ENCODE results near the gene CXorf65.

CXorf65 gene

DNA sequence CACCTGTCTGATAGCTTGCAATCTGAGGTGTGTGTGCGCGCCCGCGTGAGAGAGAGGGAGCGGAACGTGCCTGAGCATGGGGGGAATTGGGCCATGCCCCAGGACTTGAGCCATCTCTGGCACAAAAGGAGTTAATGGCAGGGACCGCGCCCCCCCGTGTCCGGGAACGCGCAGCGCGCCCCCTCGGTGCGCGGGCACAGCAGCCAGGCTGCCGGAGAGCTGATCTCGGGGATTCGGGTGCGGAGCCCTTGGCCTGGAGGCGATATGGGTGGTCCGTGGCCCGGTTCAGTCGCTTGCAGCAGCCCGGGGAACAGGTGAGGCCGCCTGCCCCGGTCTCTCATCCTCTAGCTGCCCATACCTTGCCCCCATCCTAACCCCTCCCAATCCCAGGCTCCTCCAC, 38.1 kb upstream of the CXorf65 start, which contains the start of gene NLGN3:
TSS of gene NLGN3 (plus strand) at position 191 of the 400 bp plus-strand sequence. CDS start 2,909 bp downstream, outside the sequence.
- TF ChIP-seq, protein P1, sequence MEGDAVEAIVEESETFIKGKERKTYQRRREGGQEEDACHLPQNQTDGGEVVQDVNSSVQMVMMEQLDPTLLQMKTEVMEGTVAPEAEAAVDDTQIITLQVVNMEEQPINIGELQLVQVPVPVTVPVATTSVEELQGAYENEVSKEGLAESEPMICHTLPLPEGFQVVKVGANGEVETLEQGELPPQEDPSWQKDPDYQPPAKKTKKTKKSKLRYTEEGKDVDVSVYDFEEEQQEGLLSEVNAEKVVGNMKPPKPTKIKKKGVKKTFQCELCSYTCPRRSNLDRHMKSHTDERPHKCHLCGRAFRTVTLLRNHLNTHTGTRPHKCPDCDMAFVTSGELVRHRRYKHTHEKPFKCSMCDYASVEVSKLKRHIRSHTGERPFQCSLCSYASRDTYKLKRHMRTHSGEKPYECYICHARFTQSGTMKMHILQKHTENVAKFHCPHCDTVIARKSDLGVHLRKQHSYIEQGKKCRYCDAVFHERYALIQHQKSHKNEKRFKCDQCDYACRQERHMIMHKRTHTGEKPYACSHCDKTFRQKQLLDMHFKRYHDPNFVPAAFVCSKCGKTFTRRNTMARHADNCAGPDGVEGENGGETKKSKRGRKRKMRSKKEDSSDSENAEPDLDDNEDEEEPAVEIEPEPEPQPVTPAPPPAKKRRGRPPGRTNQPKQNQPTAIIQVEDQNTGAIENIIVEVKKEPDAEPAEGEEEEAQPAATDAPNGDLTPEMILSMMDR (IDR thresholded peaks at IDR 0.05; ENCODE audit: borderline replicate concordance, control extremely low read depth, extremely low read depth, insufficient read depth, missing control alignments), result no peak
- in situ Hi-C loops (cut with MboI; ENCODE audit: low sequenced_read_pairs, unreplicated experiment), result no loop called here
- DNase-seq (ENCODE audit: low spot score), result no peak

DNA sequence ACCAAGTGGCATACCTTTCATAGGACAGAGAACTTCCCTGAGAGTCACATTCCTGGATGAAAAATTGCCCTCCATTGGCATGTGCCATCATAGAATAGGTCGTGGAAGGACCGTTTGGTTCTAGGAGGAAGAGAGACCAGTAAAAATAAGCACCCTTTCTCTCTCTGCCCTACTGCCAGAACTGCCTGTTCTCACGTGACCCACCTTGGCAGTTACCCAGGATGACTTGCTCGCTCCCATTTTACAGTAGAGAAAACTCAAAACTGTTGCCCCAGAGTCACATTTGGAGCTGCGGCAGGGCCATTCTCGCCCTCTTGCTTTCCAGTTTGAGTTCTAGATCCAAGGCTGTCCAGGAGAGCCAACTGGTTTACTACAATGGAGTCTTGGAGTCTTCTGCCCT, 37.0 kb upstream of the CXorf65 start:
- DNase-seq (ENCODE audit: low spot score), result no peak
- TF ChIP-seq, protein P1 (IDR thresholded peaks at IDR 0.05; ENCODE audit: borderline replicate concordance, control extremely low read depth, extremely low read depth, insufficient read depth, missing control alignments), result no peak
- in situ Hi-C loops (cut with MboI; ENCODE audit: low sequenced_read_pairs, unreplicated experiment), result no loop called here

DNA sequence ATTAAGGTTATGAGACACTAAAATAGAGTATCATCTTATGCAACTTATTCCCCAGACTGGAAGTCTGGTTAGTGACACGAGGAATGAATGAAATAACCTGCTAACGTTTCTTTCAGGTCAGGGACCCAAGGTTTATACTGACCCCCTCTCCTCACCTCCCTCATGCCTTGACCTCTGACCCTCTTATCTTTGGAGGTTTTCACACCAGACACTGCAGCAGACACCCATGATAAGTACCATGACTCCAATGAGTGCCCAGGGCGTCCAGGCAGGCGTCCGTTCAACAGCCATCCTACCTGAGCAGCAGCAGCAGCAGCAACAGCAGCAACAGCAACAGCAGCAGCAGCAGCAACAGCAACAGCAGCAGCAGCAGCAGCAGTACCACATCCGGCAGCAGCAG, 33.9 kb upstream of the CXorf65 start:
- in situ Hi-C loops (cut with MboI; ENCODE audit: low sequenced_read_pairs, unreplicated experiment), result no loop called here
- DNase-seq (ENCODE audit: low spot score), result no peak
- TF ChIP-seq, protein P1 (IDR thresholded peaks at IDR 0.05; ENCODE audit: borderline replicate concordance, control extremely low read depth, extremely low read depth, insufficient read depth, missing control alignments), result no peak

DNA sequence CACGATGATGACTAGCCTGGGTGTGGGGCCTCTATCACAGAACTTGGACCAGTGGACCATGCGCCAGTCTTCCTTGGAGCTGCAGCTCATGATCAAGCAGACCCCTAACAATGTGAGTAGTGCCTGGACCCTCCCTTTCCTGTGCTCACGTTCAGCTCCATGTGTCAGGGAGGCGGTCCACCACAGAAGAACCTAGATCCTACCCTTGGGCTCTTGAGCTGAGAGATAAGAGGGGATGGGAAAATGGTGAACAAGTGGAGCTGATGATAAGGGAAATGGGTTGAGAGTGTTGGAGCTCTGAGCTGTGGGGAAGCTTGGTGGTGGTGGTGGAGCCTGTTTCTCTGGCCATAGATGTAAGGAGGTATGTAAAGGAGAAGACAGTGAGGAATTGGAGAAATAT, 25.0 kb upstream of the CXorf65 start:
- TF ChIP-seq, protein P1 (IDR thresholded peaks at IDR 0.05; ENCODE audit: borderline replicate concordance, control extremely low read depth, extremely low read depth, insufficient read depth, missing control alignments), result no peak
- in situ Hi-C loops (cut with MboI; ENCODE audit: low sequenced_read_pairs, unreplicated experiment), result no loop called here
- DNase-seq (ENCODE audit: low spot score), result no peak

DNA sequence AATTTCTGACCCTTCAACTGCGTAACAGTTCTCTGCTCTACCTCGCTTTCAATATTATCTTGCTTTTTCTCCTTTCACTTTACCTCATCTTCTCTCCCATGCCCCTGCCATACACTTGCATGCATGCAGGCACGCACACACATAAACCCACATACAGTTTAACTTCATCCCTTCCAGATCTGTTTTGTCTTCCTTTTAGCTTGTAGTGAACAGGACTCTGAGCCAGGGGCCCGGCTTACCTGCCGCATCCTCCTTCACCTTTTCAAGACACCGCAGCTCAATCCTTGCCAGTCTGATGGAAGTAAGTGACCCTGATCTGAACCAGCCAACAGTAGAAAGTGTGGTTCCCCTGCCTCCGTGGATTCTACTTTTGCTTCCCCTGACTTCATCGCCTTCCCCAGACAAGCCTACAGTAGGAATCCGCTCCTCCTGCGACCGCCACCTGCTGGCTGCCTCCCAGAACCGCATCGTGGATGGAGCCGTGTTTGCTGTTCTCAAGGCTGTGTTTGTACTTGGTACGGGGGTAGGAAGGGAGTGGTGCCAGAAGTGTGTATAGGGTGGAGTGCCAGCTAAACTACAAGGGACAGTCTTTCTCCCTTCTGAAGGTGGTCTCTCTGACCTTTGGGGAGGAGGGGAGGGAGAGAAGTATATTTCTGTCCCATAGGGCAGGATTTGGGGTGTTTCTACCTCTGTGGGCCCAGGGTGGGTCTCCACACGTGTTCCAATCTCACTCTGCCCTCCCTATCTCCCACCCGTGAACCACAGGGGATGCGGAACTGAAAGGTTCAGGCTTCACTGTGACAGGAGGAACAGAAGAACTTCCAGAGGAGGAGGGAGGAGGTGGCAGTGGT, 22.6 kb upstream of the CXorf65 start:
- peak; percentile 75 for DNase-seq (ENCODE audit: low spot score)
- in situ Hi-C loops (cut with MboI; ENCODE audit: low sequenced_read_pairs, unreplicated experiment), result no loop called here
- TF ChIP-seq, protein P1 (IDR thresholded peaks at IDR 0.05; ENCODE audit: borderline replicate concordance, control extremely low read depth, extremely low read depth, insufficient read depth, missing control alignments), result peak; percentile 82

DNA sequence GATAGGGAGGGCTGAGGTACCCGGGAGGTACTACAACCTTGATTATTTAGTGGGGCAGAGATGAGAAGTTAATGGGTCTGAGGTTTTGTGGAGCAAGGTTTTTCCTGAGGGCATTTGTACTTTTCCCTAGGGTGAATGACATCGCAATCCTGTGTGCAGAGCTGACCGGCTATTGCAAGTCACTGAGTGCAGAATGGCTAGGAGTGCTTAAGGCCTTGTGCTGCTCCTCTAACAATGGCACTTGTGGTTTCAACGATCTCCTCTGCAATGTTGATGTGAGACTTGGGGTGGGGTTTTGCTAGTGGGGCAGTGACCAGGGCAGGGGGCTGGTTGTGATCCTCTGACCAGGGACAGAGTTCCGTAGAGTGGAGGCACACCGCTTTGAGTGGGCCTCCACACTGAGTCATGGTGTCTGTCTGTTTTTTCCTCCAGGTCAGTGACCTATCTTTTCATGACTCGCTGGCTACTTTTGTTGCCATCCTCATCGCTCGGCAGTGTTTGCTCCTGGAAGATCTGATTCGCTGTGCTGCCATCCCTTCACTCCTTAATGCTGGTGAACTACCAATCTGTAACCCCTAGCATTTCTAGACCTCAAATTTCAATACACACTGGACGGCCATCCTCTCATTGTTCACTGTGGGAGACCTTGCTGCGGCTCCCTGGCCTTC, 21.8 kb upstream of the CXorf65 start:
- DNase-seq (ENCODE audit: low spot score), result no peak
- TF ChIP-seq, protein P1 (IDR thresholded peaks at IDR 0.05; ENCODE audit: borderline replicate concordance, control extremely low read depth, extremely low read depth, insufficient read depth, missing control alignments), result no peak
- in situ Hi-C loops (cut with MboI; ENCODE audit: low sequenced_read_pairs, unreplicated experiment), result no loop called here

All from GM13976 (cell line).